ENCODE measurements around the gene LIX1L. TPM values are rescaled to one million over a fixed set of nuclear protein-coding genes. Genes with fewer than 3 reads are reported as not detected.

LIX1L gene
- total and polyA plus RNA-seq, 2 of the 13 experiments (the other 11 are each of a cell fraction or from before 2014, with no cell fraction given): 8.1 to 24.9 TPM

DNA sequence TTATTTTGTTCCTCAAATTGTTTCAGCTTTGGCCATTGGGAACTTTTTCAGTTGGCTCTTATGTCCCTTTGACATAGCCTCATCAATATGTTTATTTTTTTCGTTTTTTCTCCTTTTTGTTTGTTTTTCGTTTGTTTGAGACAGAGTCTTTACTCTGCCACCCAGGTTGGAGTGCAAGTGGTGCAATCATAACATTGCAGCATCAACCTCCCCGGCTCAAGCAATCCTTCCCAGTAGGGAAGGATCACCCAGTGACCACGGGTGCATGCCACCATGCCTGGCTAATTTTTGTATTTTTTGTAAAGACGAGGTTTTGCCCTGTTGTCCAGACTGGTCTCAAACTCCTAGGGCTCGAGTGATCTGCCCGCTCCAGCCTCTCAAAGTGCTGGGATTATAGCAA is 14.8 kb upstream of the LIX1L start (continued):
- TF ChIP-seq LBX2 (CRISPR knock-in tag; IDR thresholded peaks at IDR 0.05; ENCODE audit: borderline replicate concordance) (no peak), AHR (CRISPR knock-in tag; IDR thresholded peaks at IDR 0.05) (no peak), MBD4 (IDR thresholded peaks at IDR 0.05; ENCODE audit: borderline replicate concordance, low read length) (no peak), CHCHD3 (CRISPR knock-in tag; IDR thresholded peaks at IDR 0.05) (no peak), ZNF383 (CRISPR knock-in tag; IDR thresholded peaks at IDR 0.05; ENCODE audit: borderline replicate concordance) (no peak), HNRNPK (IDR thresholded peaks at IDR 0.05; ENCODE audit: low read depth, low read length, poor library complexity, severe bottlenecking) (no peak), ZBTB25 (CRISPR knock-in tag; IDR thresholded peaks at IDR 0.05) (peak; percentile 83), CBX2 (IDR thresholded peaks at IDR 0.05; ENCODE audit: low read depth, low read length) (no peak), CBX2 (CRISPR knock-in tag; IDR thresholded peaks at IDR 0.05; ENCODE audit: low read depth) (no peak), ZFP36L2 (CRISPR knock-in tag; IDR thresholded peaks at IDR 0.05) (no peak), NFIC (IDR thresholded peaks at IDR 0.05; ENCODE audit: low read length) (no peak), SAFB2 (CRISPR knock-in tag; IDR thresholded peaks at IDR 0.05; ENCODE audit: borderline replicate concordance, low read depth) (no peak), GRHL1 (CRISPR knock-in tag; conservative IDR thresholded peaks at IDR 0.05) (no peak), RORA (CRISPR knock-in tag; IDR thresholded peaks at IDR 0.05) (no peak), NPAS2 (CRISPR knock-in tag; IDR thresholded peaks at IDR 0.05; ENCODE audit: borderline replicate concordance) (no peak), PLRG1 (conservative IDR thresholded peaks at IDR 0.05) (no peak), KAT7 (CRISPR knock-in tag; IDR thresholded peaks at IDR 0.05; ENCODE audit: borderline replicate concordance) (no peak), THAP11 (CRISPR knock-in tag; IDR thresholded peaks at IDR 0.05) (0 out of 2 replicates have a peak, but pooled peaks have one; percentile 23), NONO (IDR thresholded peaks at IDR 0.05) (no peak), NONO (CRISPR knock-in tag; conservative IDR thresholded peaks at IDR 0.05) (no peak), CREB1 (IDR thresholded peaks at IDR 0.05) (no peak), CREB1 (CRISPR knock-in tag; IDR thresholded peaks at IDR 0.05) (peak; percentile 25; the same call in 1 of the 2 replicates), FOXC1 (CRISPR knock-in tag; IDR thresholded peaks at IDR 0.05; ENCODE audit: borderline replicate concordance) (no peak), ZNF530 (CRISPR knock-in tag; IDR thresholded peaks at IDR 0.05; ENCODE audit: low read depth) (no peak)
- TF ChIP-seq, protein P1, sequence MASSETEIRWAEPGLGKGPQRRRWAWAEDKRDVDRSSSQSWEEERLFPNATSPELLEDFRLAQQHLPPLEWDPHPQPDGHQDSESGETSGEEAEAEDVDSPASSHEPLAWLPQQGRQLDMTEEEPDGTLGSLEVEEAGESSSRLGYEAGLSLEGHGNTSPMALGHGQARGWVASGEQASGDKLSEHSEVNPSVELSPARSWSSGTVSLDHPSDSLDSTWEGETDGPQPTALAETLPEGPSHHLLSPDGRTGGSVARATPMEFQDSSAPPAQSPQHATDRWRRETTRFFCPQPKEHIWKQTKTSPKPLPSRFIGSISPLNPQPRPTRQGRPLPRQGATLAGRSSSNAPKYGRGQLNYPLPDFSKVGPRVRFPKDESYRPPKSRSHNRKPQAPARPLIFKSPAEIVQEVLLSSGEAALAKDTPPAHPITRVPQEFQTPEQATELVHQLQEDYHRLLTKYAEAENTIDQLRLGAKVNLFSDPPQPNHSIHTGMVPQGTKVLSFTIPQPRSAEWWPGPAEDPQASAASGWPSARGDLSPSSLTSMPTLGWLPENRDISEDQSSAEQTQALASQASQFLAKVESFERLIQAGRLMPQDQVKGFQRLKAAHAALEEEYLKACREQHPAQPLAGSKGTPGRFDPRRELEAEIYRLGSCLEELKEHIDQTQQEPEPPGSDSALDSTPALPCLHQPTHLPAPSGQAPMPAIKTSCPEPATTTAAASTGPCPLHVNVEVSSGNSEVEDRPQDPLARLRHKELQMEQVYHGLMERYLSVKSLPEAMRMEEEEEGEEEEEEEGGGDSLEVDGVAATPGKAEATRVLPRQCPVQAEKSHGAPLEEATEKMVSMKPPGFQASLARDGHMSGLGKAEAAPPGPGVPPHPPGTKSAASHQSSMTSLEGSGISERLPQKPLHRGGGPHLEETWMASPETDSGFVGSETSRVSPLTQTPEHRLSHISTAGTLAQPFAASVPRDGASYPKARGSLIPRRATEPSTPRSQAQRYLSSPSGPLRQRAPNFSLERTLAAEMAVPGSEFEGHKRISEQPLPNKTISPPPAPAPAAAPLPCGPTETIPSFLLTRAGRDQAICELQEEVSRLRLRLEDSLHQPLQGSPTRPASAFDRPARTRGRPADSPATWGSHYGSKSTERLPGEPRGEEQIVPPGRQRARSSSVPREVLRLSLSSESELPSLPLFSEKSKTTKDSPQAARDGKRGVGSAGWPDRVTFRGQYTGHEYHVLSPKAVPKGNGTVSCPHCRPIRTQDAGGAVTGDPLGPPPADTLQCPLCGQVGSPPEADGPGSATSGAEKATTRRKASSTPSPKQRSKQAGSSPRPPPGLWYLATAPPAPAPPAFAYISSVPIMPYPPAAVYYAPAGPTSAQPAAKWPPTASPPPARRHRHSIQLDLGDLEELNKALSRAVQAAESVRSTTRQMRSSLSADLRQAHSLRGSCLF (CRISPR knock-in tag; IDR thresholded peaks at IDR 0.05; ENCODE audit: borderline replicate concordance): no peak

All from HepG2 (cell line).